ENCODE data around the gene COMMD10.
"Not testable (repeated sequence)": the region's sequence is repeated elsewhere in the genome, so short reads cannot be mapped to it uniquely, and the experiment has no call there.

COMMD10 gene

DNA sequence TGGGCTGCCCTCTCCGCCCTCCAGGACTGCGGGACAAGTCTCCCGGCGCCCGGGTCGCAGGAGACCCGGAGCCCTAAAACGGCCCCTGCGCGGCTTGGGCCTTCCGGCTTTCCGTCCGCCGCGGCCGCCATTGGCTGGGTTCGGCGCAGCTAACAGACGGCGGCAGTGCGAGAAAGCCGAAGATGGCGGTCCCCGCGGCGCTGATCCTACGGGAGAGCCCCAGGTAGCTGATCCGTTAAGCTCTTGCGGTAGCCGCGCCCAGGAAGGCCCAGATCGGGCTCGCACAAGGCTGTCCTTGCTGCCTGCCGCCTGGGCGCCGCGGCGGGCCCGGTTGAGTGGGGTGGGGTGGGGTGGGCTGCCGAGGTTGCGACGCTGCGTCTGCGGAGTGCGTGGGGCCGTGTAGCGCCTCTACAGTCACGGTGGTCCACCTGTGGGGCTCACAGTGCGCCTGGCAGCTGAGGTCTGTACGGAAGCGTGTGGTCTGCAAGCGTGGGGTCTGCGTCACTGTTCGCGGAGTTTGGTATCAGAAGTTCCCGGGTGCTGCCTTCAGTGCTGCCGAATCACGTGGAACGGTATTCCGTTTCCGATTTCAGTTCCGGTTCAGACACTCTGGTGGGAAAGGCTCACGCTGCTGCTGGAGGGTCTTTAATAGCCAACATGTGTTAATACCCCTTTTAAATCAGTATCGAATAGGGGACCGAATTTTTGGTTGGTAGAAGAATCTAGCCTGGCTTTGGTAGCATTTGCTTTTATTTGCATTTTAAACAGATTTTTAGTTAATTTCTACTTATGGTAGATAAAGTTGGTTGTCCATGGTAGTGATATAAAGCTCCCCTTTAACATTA, at the start of gene COMMD10:
TSS of gene COMMD10 (plus strand) at position 155 of the 845 bp plus-strand sequence.
- peak; percentile 73 for DNase-seq (ENCODE audit: low read depth in 2 of 2)

DNA sequence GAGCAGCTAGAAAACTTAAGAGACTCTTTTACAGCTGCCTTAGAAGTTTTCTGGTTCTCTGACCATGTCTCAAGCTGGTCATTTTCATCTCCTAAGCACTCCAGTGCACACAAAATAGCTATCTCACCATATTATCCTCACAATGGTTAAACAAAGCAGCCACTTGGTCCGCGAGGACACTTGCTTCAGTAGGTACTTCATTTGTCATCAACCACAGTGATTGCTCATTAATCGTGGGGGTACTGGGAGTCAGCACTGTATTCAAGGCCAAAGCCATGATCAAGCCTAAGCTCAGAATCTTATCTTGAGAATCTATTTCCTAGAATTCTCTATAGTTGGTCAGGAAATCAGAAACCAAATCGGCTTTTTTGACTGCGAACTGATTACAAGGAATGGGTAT, 49.7 kb upstream of the COMMD10 start:
- DNase-seq (ENCODE audit: low read depth in 2 of 2), result no peak

DNA sequence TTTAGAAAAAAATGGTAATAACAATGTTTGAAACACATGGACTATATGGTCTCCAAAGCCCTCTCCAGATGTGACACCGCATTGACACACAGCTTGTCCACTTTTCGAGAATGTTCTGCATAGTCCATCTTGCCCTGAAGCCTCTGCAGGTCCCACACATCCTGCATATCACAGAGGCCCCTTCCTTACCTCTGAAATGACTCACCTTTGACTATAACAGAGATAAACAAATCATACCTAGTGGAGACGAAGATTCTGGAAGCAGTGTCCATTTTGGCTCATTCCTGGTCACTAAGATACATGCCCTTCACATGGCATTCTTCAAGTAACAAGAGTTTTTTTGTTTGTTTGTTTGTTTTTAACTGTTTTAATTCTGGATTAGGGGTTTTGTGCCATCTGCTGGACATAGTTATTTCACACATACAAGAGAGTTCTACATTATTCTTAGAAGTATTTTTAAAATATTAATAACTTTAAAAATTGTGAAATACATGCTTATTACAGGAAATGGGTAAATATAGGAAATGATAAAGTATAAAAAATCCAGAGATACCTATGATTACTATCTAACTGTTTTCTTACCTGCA, 47.5 kb upstream of the COMMD10 start:
- no peak for DNase-seq (ENCODE audit: low read depth in 2 of 2)

DNA sequence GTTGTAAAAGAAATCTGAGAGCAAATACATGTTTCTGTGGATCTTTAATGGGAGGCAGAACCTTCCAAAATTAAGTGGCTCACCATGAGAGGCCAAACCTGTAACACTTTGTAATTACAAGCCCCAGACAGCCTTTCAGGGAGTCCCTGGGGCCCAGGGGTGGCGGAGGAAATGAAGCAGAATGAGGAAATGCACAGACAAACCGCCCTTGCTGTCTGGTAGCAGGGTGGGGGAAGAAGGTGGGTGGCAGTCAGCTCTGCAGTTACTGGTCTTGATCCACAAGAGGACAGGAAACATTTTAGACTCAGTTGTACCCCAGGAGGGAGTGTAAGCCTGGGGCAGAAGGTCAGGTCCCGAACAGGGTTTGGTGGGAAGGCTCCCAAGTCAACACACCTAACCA, 46.0 kb upstream of the COMMD10 start:
- DNase-seq (ENCODE audit: low read depth in 2 of 2), result no peak

DNA sequence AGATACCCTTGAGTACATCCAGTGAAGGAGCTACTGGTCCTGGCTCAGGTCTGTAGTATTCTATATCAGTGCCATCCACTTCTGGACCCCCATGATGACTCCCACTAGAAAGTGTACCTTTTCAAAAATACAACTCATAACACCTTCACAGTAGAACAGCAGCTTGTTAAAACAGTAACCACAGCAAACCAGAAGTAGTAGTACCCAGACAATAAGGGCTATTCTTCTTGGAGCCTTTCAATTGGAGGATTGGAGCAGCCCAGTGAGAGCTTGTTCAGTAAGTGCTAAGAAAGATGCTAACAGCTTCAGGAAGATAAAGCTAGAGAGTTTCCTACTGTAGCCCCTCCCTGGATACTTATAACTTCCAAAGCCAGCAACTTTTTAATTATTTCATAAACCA, 42.5 kb upstream of the COMMD10 start:
- no peak for DNase-seq (ENCODE audit: low read depth in 2 of 2)

DNA sequence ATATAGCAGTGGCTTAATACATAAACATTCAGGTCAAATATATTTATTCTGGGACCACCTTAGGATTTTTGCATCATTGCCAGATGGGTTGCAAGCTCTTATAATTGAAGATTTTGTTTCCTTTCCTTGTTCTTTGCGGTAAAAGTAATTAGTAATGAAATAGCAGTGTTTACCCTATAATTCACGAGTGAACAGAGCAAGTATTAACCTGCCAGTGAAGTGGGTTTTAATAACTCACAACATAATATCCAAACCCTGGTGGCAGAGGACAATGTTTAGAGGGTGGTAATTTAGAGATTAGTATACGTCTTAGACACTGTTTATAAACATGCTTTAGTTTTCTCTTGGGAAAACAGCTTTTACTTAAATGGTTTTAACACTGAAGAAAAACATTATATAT, 40.8 kb upstream of the COMMD10 start:
- DNase-seq (ENCODE audit: low read depth in 2 of 2), result no peak

DNA sequence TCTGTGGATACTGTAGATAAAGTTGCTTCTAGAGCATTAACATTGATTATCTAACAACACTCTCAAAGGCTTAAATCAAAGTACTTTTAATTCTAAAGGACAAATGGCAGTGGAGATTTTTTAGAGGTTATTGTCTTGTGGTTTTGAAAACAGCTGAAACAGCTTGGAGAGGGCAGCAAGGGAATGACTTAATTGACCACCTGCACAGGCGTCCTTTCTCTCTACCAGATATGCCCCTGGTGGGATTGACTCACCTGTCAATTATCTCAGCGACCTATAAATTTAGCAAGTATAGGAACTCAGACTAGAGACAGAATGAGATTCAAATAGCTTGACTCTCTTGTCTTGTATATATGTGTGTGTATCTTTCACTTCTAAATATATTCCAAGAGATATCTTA, 39.0 kb upstream of the COMMD10 start:
- DNase-seq (ENCODE audit: low read depth in 2 of 2), result no peak

DNA sequence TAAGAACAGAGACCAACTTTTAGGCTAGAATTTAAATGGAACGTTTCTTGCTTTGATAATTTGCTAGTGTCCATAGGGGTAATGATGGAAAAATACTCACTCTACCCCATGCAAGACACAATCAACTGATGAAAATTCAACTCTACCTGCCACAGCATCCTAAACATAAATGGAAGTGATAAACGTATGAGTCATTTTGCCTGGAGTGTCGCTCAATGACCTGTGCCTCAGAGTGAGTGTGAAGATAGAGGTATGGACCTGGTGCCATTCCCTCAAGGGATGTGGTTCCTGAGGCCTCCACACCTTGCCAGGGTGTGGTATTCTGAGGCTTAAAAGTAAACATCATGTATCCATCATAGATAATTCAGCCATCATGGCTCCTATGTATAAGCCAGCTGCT, 38.6 kb upstream of the COMMD10 start:
- DNase-seq (ENCODE audit: low read depth in 2 of 2), result no peak

DNA sequence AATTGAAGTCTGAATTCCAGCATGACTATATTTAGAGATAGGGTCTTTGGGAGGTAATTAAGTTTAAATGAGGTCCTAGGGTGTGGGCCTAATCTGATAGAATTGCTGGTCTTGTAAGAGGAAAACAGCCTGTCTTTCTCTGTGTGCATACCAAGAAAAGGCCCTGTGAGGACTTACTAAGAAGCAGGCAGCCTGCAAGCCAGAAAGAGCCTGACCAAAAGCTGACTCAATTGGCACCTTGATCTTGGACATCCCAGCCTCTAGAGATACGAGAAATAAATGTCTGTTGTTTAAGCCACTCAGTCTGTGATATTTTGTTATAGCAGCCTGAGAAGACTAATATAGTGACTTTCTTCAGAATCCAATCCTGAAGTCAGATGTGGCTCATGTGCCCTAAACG, 38.0 kb upstream of the COMMD10 start:
- DNase-seq (ENCODE audit: low read depth in 2 of 2), result no peak

DNA sequence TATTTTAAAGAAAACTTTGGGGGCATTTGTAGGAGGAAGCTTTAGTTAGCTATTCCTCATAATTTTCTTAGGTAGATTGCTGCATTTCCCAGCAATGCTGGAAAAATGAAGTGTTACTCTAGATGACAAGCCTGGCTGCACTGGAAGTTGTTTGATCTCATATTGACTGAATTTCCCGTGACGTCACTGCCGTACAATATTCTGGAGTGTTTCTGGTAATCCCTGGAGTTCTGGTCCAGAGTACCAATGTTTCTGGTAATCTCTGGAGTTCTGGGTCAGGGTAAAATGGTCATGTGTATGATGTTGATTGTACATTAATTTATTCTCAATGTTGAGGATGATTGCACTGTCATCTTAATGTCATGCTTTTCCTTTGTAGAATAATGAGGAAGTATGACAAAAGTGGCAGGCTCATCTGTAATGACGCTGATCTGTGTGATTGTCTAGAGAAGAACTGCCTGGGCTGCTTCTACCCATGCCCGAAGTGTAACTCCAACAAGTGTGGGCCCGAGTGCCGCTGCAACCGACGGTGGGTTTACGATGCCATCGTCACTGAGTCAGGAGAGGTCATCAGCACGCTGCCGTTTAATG, 26.4 kb upstream of the COMMD10 start:
- DNase-seq (ENCODE audit: low read depth in 2 of 2), result no peak

DNA sequence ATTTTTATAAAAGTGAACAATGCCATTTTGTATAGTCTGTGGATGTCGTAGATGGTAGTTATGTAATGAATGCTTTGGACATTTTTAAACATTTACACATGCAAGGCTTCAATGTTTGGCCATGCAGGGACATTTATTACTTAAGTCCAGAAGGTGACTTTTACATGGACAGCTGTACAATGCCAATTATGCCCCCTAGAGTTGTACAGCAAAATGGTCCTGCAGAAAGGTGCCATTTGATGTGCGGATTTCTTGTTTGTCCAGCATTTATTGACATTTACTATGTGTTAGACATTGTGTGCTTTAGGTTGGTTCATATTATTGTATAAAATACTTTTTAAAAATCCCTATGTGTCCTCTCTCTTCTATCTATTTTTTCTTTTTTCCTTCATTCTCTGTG, 22.5 kb upstream of the COMMD10 start:
- DNase-seq (ENCODE audit: low read depth in 2 of 2), result no peak

DNA sequence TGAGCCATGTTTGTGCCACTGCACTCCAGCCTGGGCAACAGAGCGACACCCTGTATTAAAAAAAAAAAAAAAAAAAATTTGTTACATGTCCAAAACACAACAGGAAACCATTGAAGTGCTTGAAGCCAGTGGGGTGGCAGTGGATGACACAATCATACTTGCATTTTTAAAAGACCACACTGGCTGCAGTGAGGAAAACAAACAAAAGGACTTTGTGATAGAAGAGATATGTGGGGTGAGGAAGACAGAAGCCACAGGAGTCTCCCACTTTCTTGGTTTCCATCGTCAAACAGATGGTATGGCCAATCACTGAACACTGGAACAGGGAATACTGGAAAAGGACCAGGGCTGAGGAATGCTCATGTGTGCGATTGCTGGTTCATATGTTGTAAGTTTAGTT, 20.9 kb upstream of the COMMD10 start:
- no peak for DNase-seq (ENCODE audit: low read depth in 2 of 2)

DNA sequence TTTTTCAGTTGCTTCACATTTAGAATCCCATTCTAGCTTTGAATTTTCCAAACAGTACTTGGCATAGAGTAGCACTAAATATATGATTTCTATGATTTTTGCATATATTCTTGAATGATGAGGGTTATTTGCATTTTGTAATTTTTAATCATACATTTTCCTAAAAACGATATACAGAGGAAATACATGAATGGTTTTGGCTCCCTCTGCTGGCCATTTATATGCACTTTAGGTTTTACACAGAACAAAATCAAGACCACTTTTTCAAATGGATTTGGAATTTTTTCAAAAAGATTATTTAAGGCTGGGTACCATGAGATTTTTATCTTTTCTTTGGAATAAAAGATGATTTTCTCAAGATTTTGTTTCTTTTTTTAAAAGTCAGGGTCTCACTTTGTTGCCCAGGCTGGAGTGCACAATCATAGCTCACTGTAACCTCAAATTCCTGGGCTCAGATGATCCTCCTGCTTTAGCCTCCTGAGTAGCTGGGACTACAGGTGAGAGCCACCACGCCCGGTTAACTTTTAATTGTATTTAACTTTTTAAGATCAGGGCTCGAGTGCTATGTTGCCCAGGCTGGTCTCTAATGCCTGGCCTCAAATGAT, 16.7 kb upstream of the COMMD10 start:
- DNase-seq (ENCODE audit: low read depth in 2 of 2), result no peak

DNA sequence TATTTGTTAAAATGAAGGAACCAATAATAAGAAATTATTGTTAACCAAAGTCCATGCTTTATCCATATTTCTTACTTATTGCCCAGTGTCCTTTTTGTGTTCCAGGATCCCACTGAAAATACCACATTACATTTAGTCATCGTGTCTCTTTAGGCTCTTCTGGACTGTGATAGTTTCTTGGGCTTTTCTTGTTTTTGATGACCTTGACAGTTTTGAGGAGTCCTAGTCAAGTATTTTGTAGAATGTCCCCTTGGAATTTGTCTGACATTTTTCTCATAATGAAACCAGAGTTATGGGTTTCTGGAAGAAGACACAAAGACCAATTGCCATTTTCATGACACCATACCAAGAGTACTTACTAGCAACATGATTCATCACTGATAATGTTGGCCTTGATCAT, 13.6 kb upstream of the COMMD10 start:
- no peak for DNase-seq (ENCODE audit: low read depth in 2 of 2)

DNA sequence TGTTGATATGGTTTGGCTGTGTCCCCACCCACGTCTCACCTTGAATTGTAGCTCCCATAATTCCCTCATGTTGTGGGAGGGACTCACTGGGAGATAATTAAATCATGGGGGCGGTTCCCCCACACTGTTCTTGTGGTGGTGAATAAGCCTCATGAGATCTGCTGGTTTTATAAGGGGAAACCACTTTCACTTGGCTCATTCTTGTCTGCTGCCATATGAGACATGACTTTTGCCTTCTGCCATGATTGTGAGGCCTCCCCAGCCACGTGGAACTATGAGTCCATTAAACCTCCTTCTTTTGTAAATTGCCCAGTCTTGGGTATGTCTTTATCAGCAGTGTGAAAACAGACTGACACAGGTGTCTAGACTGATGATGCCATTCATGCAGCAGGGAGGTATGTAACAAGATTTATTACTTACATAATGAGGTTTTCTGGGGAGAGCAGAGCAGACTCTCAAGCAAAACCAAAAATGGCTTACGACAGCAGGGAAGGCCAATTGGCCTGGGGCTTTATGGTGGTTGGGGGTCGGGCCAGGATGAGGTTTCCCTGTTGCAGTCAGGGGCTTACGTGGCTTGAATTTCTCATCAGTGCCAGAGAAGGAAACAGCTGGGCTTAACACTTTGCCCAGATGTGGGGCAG, 9.5 kb upstream of the COMMD10 start:
- no peak for DNase-seq (ENCODE audit: low read depth in 2 of 2)

DNA sequence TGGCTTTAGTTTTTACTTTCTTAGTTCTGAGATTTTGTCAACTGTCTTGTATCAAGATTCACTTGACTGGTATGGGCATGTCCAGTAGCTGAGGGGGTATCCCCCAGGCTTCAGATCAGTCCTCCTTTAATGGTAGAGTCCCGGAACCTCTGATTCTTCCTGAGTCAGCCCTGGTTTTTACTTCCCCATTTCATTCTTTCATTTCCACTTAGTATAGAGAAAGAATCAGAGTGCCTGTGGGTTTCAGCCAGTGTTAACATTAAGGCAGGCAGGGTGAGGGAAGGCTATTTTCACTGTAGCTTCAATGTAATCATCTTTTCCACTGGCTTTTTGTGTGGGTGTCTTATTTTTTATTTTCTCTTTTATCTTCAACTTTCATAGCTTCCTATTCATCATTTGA, 8.3 kb upstream of the COMMD10 start:
- DNase-seq (ENCODE audit: low read depth in 2 of 2), result no peak

DNA sequence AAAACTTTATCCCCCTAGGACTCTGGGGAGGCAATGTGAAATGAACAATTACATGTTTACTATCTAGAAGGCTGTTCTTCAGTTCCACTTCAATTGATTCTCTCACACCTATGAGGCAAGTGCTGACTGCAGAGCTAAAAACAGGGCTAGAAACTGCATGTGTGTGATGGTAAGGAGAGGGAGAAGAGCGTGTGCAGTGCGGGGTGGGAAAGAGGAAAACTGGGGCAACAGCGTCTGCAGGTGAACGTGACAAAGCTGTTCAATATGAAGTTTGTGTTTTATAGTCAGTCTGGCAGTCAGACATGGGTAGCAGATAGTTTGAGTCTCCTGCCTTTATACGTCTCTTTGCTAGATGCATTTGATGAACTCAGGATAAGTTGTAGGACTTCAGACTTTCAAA, 6.6 kb upstream of the COMMD10 start:
- DNase-seq (ENCODE audit: low read depth in 2 of 2), result no peak

DNA sequence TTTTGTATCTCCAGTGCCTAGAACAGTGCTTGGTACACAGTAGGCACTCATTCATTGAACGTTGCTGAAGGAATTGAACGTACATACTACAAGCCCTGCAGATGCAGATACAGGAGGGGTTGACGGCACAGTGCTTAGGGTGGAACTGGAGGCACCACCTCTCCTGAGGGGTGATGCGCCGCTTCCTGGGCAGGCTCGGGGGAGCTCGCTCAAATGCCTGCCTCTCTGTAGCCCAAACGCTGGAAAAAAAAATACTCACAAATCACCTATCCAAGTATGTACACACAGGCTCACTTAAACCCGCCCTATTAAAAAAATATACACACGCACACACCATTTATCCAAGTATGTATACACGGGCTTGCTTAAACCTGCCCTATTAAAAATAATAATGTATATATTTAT, 536 bp upstream of the COMMD10 start:
- DNase-seq (ENCODE audit: low read depth in 2 of 2), result no peak

DNA sequence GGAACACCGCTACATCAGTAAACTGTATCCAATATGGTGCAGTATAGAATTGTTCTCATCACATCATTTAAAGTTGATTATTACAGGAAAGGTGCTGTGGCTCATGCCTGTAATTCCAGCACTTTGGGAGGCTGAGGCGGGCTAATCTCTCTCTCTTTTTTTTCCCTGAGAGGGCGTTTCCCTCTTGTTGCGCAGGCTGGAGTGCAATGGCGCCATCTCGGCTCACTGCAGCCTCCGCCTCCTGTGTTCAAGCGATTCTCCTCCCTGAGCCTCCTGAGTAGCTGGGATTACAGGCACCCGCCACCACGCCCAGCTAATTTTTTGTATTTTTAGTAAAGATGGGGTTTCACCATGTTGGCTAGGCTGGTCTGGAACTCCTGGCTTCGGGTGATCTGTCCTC, 1.5 kb downstream of the COMMD10 start:
- not testable (repeated sequence) for DNase-seq (ENCODE audit: low read depth in 2 of 2)

DNA sequence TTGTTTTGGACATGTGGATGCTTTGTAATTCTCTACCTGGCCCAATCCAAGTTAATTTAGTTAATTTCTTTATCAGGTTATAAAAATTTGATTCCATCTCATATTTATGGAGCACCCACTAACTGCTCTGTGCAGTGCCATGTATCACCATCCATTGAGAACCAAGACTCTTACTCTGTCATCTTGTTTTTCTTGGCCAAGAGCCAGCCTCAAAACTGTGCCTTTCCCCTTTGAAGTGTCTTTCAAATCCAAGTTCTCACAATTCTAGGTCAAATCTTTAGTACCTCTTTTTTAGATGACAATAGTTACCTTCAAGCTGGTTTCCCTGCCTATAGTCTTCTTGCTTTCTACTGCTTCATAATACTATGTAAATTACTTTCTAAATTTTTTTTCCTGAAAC, 3.2 kb downstream of the COMMD10 start:
- no peak for DNase-seq (ENCODE audit: low read depth in 2 of 2)

DNA sequence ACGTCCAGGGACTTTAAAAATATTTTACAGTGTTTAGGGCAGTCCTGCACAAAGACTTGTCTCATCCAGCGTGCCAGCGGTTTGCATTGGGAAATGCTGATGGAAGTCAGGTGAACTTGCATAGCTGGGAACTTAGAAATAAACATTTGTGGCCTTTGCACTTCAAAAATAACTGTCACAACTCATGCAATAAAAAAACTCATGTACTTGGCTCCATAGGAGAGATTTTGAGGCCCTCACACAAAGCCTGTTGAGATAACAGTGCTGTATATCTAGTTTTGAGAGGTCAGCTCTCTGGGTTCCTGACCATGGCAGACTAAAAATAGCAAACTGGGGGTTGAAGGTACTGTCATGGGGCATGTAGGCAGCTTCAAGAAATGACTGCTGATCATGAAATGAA, 5.5 kb downstream of the COMMD10 start:
- DNase-seq (ENCODE audit: low read depth in 2 of 2), result no peak

DNA sequence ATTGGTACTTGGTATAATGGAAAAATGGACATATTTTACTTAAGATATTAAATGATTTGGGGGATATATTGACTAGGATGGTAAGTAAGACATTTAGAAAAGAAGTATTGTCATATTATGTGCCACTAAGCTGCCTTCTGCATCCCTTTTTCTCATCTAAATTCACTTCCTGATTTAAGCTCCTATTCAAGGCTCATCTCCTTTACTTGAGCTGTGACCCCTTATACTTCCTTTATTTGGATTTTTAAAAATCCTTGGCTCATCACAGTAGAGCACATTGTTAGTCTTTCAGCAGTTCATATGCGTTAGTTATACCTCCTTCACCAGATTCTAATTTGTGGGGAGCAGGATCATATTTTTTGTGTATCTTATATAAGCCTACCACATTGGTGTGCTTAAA, 6.6 kb downstream of the COMMD10 start:
- no peak for DNase-seq (ENCODE audit: low read depth in 2 of 2)
